ENCODE results near the gene SLC12A8. TPM values are rescaled to one million over a fixed set of nuclear protein-coding genes. Genes with fewer than 3 reads are reported as not detected.
A peak's percentile ranks its signal among the peaks of the same experiment; 100 is the strongest.

SLC12A8 gene
- total and polyA plus RNA-seq, 10 of the 15 experiments (the other 5 are each of a cell fraction or from before 2014, with no cell fraction given) = 2.5 to 71.6 (median 50.1) TPM

GRCh38 chr3:125054449-125055329 is 157.9 kb downstream of the SLC12A8 start:
- Histone ChIP-seq H2AFZ (ENCODE audit: control insufficient read depth, low read depth, low read length) (peak overlapping the region; percentile 68), H4K20me1 (ENCODE audit: control insufficient read depth, insufficient read depth) (no peaks in the 10 kb centered on the region), H3K4me1 (ENCODE audit: control insufficient read depth, insufficient read depth, low read length) (peaks cover 26% of the 10 kb centered on the region), H3K4me2 (ENCODE audit: control insufficient read depth, insufficient read depth) (peak overlapping the region; percentile 97), H3K4me3 (peak overlapping the region; percentile 93), H3K36me3 (ENCODE audit: control insufficient read depth in 2 of 2, insufficient read depth in 2 of 2, low read length in 1 of 2) (0 out of 4 replicates have a peak, but pooled peaks cover 0 to 2% of the 10 kb centered on the region in 2 experiments), H3K27ac (ENCODE audit: control insufficient read depth, insufficient read depth) (peak overlapping the region; percentile 81), H3K79me2 (ENCODE audit: control insufficient read depth, insufficient read depth, low read length) (peaks cover 54% of the 10 kb centered on the region), H3K9me3 (replicated peaks; ENCODE audit: control insufficient read depth, insufficient read depth, low read length) (no peaks in the 10 kb centered on the region), H3K27me3 (replicated peaks in 1 of 2; ENCODE audit: control insufficient read depth in 2 of 2, insufficient read depth in 2 of 2, low read length in 1 of 2) (no peaks in the 10 kb centered on the region), H3K9ac (ENCODE audit: control insufficient read depth, insufficient read depth, low read length) (peak overlapping the region; percentile 76)
- in situ Hi-C loops (cut with MboI) = no loop called here
- ChIA-PET SMC1A (ENCODE audit: uncharacterized antibody, unreplicated experiment) (interaction anchor here (0.7 to 3.6 kb wide), 18 partner anchors 9 to 537 kb away, joined by 3 to 33 read pairs (median 3); no protein-coding TSS in a partner anchor), POLR2A (interaction anchor here (0.9 to 1.5 kb wide), 3 partner anchors 48 to 86 kb away, joined by 3 to 9 read pairs (median 4); no protein-coding TSS in a partner anchor), CTCF (interaction anchor here (0.9 to 1.1 kb wide), 4 partner anchors 33 to 121 kb away, joined by 3 to 5 read pairs (median 4); no protein-coding TSS in a partner anchor), RAD21 (ENCODE audit: unreplicated experiment) (interaction anchor here (1.0 to 4.0 kb wide), 8 partner anchors 53 to 321 kb away, joined by 3 to 39 read pairs (median 6); partner anchors contain the start of genes MUC13 and ZNF148)
- FAIRE-seq (peak; percentile 77), ATAC-seq (peak; percentile 61), DNase-seq (ENCODE audit: low read depth, low spot score) (peak; percentile 62)
- 0% methylated on average over 17 of the region's 17 CpGs for WGBS (ENCODE audit: insufficient coverage, insufficient replicate concordance, low lambda C conversion rate, missing lambda C conversion rate)
- intact Hi-C loops (cut with micrococcal nuclease; ENCODE audit: unreplicated experiment) = loop anchor here (5.0 kb wide), 1 partner anchor 148 kb away; no protein-coding TSS in a partner anchor
- BruUV-seq (replicated peaks) = TSS peak; percentile 61
- TF ChIP-seq PBX3 (IDR thresholded peaks at IDR 0.05; ENCODE audit: insufficient replicate concordance, low read depth, low read length) = peak; percentile 74
- peak; percentile 20 to 41; a peak in 1 of 4 replicates for TF ChIP-seq IKZF2 (IDR thresholded peaks at IDR 0.05)
- TF ChIP-seq IKZF1 (conservative IDR thresholded peaks at IDR 0.05) = peak; percentile 28; the same call in 1 of the 2 replicates
- TF ChIP-seq MYC (IDR thresholded peaks at IDR 0.05; ENCODE audit: insufficient read depth, insufficient read length, insufficient replicate concordance, low read length, severe bottlenecking) = no peak
- peak; percentile 31; the same call in 1 of the 2 replicates for TF ChIP-seq EED (IDR thresholded peaks at IDR 0.05; ENCODE audit: low read depth)
- TF ChIP-seq IRF4 (IDR thresholded peaks at IDR 0.05; ENCODE audit: low read depth, low read length) = 0 out of 2 replicates have a peak, but pooled peaks have one; percentile 11
- no peak for TF ChIP-seq EGR1 (IDR thresholded peaks at IDR 0.05; ENCODE audit: borderline replicate concordance in 1 of 2, low read depth in 2 of 2, low read length in 2 of 2)
- TF ChIP-seq, protein P1, sequence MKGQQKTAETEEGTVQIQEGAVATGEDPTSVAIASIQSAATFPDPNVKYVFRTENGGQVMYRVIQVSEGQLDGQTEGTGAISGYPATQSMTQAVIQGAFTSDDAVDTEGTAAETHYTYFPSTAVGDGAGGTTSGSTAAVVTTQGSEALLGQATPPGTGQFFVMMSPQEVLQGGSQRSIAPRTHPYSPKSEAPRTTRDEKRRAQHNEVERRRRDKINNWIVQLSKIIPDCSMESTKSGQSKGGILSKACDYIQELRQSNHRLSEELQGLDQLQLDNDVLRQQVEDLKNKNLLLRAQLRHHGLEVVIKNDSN (IDR thresholded peaks at IDR 0.05; ENCODE audit: borderline replicate concordance, extremely low read length, insufficient read depth, low read depth, low read length) = no peak
- TF ChIP-seq CREB1 (IDR thresholded peaks at IDR 0.05; ENCODE audit: low read depth) = peak; percentile 10; the same call in 1 of the 2 replicates
- 0 out of 2 replicates have a peak, but pooled peaks have one; percentile 37 for TF ChIP-seq TAF1 (IDR thresholded peaks at IDR 0.05; ENCODE audit: borderline replicate concordance, low read depth, low read length)
- TF ChIP-seq NFYB (IDR thresholded peaks at IDR 0.05; ENCODE audit: insufficient read depth, low read depth, low read length) = no peak
- TF ChIP-seq, protein P2, sequence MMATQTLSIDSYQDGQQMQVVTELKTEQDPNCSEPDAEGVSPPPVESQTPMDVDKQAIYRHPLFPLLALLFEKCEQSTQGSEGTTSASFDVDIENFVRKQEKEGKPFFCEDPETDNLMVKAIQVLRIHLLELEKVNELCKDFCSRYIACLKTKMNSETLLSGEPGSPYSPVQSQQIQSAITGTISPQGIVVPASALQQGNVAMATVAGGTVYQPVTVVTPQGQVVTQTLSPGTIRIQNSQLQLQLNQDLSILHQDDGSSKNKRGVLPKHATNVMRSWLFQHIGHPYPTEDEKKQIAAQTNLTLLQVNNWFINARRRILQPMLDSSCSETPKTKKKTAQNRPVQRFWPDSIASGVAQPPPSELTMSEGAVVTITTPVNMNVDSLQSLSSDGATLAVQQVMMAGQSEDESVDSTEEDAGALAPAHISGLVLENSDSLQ (IDR thresholded peaks at IDR 0.05) = peak; percentile 94
- TF ChIP-seq, protein P3, sequence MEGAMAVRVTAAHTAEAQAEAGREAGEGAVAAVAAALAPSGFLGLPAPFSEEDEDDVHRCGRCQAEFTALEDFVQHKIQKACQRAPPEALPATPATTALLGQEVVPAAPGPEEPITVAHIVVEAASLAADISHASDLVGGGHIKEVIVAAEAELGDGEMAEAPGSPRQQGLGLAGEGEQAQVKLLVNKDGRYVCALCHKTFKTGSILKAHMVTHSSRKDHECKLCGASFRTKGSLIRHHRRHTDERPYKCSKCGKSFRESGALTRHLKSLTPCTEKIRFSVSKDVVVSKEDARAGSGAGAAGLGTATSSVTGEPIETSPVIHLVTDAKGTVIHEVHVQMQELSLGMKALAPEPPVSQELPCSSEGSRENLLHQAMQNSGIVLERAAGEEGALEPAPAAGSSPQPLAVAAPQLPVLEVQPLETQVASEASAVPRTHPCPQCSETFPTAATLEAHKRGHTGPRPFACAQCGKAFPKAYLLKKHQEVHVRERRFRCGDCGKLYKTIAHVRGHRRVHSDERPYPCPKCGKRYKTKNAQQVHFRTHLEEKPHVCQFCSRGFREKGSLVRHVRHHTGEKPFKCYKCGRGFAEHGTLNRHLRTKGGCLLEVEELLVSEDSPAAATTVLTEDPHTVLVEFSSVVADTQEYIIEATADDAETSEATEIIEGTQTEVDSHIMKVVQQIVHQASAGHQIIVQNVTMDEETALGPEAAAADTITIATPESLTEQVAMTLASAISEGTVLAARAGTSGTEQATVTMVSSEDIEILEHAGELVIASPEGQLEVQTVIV (IDR thresholded peaks at IDR 0.05; ENCODE audit: borderline replicate concordance, partially characterized antibody) = no peak
- peak; percentile 66 to 75; a peak in 3 of 4 replicates for TF ChIP-seq BHLHE40 (IDR thresholded peaks at IDR 0.05; ENCODE audit: borderline replicate concordance in 1 of 2, low read depth in 2 of 2, low read length in 1 of 2)
